OCI-LY3 (cell line): ENCODE data around the gene ELP2.

ENCODE experiments used
- CTCF ChIP-seq: fragments of 200-600, 300-600 bp; sonication (generic); IDR thresholded peaks from 2 replicates; pipeline ENCODE4 v1.5.1; 2014; ENCODE audit warnings: antibody characterized with exemption, low read length, low read depth
- EZH2phosphoT487 ChIP-seq: fragments of 200-600 bp; shearing (Covaris generic); IDR thresholded peaks from 2 replicates; pipeline ENCODE4 v1.6.1; 2018; ENCODE audit warnings: antibody characterized with exemption, mixed run types, low read depth

- TF ChIP-seq CTCF (no peak), EZH2phosphoT487 (no peak)
Observed at GRCh38 chr18:36153203-36153602, 23.5 kb downstream of the ELP2 start.
